Activated T-cell treated with anti-CD3 and anti-CD28 coated beads, Interleukin-2, amount 50 U/mL, for 72 hours (primary cell): Measurements from ENCODE around the gene JMJD8. TPM values are rescaled to one million over a fixed set of nuclear protein-coding genes. Genes with fewer than 3 reads are reported as not detected.
A peak's percentile ranks its signal among the peaks of the same experiment; 100 is the strongest.

Source experiments
- ATAC-seq, 2 donors: fragments of 150-1000 bp; cut with Tn5 transposase; replicated peaks in 1 of 2; 2 replicates each; pipeline ENCODE4 v1.10.0; 2021; ENCODE audit warnings: moderate library complexity in 2 of 2, mild to moderate bottlenecking in 1 of 2
- DNase-seq, 2 donors: peaks; one replicate each; pipeline ENCODE4 v3.0.0; 2021 to 2022; ENCODE audit warnings: mixed read lengths in 1 of 2
- H3K27ac Mint-ChIP-seq: one replicate; pipeline ENCODE4 v1.8.0; 2022; ENCODE audit warnings: mild to moderate bottlenecking, moderate library complexity, mixed read lengths
- H3K27me3 Mint-ChIP-seq: one replicate; pipeline ENCODE4 v1.8.0; 2022; ENCODE audit warnings: low read depth, mixed read lengths
- H3K36me3 Mint-ChIP-seq, 2 donors: one replicate each; pipeline ENCODE4 v1.8.0; 2022; ENCODE audit warnings: mixed read lengths in 2 of 2, mild to moderate bottlenecking in 1 of 2; ENCODE audit not compliant: insufficient read depth in 2 of 2
- H3K4me1 Mint-ChIP-seq: one replicate; pipeline ENCODE4 v1.8.0; 2022; ENCODE audit warnings: low read depth, mixed read lengths
- H3K4me3 Mint-ChIP-seq, 2 donors: one replicate each; pipeline ENCODE4 v1.8.0; 2022; ENCODE audit warnings: mild to moderate bottlenecking in 2 of 2, mixed read lengths in 2 of 2, moderate library complexity in 2 of 2
- H3K9me3 Mint-ChIP-seq, 2 donors: one replicate each; pipeline ENCODE4 v1.8.0; 2022; ENCODE audit warnings: mixed read lengths in 2 of 2
- total RNA-seq, 2 donors: library from RNA; stranded (reverse); gene quantifications; one replicate each; pipeline ENCODE4 v1.2.3, GENCODE V29; 2022

Gene JMJD8
- total RNA-seq, 2 donors from 2014 or later: 15.7 to 20.7 TPM

DNA sequence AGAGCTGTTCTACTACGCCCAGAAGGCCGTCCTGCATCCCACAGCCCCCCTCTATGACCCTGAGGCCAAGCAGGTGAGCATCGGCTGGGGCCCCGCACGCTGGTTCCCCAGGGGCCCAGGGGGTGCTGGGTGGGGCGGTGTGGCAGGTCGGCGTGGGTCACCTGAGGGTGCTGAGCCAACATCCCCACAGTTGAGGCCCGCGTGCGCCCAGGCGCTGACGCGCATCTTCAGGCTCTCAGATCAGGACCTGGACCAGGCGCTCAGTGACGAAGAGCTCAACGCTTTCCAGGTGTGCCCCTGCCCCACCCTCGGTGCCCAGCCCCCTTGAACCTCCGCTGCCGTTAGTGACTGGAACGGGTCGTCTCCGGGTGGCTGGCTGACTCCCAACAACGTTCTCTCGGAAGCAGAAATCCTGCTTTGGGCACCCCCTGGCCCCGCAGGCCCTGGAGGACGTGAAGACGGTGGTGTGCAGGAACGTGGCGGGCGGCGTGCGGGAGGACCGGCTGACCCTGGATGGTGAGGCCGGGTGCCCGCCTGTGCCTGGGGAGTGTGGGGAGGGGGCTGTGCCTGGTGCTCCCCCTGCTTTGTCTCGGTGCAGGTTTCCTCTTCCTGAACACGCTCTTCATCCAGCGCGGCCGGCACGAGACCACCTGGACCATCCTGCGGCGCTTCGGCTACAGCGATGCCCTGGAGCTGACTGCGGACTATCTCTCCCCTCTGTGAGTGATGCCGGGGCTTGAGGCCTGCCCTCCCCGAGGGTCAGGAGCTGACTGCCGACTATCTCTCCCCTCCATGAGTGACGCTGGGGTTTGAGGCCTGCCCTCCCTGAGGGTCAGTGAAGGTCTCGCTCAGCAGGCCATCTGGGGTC is 13.4 kb downstream of the JMJD8 start:
- ATAC-seq (no peak), DNase-seq (no peak)
- Mint-ChIP-seq H3K9me3 (no peaks in the 10 kb centered on the region), H3K27me3 (no peaks in the 10 kb centered on the region), H3K4me3 (peak overlapping the region; percentile 46 to 52), H3K4me1 (peaks cover 9% of the 10 kb centered on the region), H3K36me3 (peaks cover 0 to 2% of the 10 kb centered on the region in 2 donors), H3K27ac (no peak overlapping the region)

DNA sequence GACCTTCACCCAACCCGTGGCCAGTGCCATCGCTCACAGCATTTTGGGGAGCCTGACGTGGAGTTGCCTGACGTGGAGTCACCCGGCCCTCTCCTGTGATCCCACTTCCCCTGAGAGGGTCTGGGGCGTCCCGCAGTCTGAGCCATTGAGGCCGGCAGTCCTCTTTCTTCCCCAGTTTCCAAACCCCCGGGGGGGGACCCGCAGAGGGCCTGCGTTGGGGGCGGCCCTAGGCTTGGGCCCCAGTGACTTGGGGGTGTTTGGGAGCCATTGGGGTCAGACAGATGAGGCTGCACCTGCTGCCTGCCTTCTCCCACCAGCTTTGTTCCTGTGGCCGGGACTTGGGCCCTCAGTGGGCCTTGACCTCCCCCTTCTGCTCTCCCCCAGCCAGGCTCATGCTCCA is 14.5 kb downstream of the JMJD8 start:
- Mint-ChIP-seq H3K4me1 (peaks cover 9% of the 10 kb centered on the region), H3K27me3 (no peaks in the 10 kb centered on the region), H3K36me3 (peaks cover 0 to 2% of the 10 kb centered on the region in 2 donors), H3K9me3 (no peaks in the 10 kb centered on the region), H3K4me3 (peak overlapping the region; percentile 46 to 85), H3K27ac (no peak overlapping the region)
- ATAC-seq (no peak), DNase-seq (no peak)

DNA sequence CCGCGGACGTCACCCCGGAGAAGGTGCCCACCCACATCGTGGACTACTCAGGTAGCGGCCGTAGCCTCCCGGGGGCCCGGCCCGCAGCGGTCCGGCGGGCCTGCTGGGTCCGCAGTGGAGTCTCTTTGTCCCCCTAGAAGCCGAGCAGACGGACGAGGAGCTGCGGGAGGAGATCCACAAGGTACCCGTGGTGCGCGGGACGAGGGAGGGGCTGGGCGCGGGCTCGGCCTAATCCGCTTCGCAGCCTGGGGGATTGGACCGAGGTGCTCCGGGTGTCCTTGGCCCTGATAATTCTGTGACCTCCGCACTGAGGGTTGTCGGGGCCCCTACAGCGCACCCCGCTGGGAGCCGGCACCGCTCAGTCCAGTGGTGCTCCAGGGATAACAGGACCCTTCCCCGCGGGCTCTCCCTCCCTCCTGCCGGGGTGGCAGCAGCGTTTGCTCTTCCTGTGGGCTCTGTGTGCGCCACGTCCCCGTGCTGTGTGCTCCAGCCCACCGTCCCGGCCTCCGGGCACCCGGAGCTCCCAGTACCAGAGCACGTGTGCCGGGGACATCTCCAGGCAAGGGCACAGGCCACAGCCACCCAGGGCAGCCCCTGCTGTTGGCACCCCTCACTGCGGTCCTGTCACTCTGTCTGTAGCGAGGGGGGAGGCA is 15.5 kb downstream of the JMJD8 start:
- Mint-ChIP-seq H3K4me1 (peaks cover 9% of the 10 kb centered on the region), H3K36me3 (peaks cover 0 to 2% of the 10 kb centered on the region in 2 donors), H3K27me3 (no peaks in the 10 kb centered on the region), H3K9me3 (no peaks in the 10 kb centered on the region), H3K27ac (peak overlapping the region; percentile 46), H3K4me3 (peak overlapping the region; percentile 85 to 88)
- ATAC-seq: peak in 1 of 2 donors; percentile 11
- DNase-seq: no peak

DNA sequence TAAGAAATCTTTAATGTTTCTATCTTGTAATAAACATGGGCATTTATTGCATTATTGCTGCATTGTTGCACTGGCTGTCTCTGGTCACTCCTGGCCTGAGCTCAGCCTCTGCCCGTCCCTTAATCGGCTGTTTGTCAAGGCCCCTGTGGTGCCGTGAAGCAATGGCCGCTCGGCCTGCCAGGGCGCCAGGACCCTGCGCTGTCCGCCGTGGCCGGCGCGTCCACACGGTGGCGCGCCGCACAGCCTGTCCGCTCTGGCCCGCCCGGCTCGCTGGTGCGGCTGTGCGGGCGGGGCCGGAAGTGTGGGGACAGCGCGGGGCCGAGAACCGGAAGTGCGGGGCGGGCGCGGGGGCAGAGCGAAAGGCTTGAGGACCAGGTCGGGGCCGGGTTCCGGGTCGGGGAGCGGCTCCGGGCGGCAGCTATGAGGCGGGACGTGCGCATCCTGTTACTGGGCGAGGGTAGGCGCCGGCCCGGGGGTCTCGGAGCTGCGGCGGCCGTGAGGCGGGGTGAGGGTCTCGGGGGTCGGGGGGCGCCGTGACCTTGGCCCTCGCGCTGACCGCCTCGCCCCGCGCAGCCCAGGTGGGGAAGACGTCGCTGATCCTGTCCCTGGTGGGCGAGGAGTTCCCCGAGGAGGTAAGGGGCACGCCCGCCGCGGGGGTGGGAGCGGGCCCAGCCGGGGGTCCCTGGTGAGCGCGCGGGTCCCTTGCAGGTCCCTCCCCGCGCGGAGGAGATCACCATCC is 16.2 kb downstream of the JMJD8 start, which contains the start of gene RHOT2:
TSS of gene RHOT2 (plus strand) at position 353 of the 739 bp plus-strand sequence. CDS start at position 421, 68 bp downstream.
- H3K9me3 Mint-ChIP-seq: no peaks in the 10 kb centered on the region
- DNase-seq (peak; percentile 96 to 98), ATAC-seq (peak; percentile 95 to 97)
- peaks cover 0 to 2% of the 10 kb centered on the region in 2 donors for H3K36me3 Mint-ChIP-seq
- H3K27me3 Mint-ChIP-seq: no peaks in the 10 kb centered on the region
- H3K4me3 Mint-ChIP-seq: peak within 1 kb of the TSS; percentile 85 to 88
- H3K27ac Mint-ChIP-seq: peak within 1 kb of the TSS; percentile 85
- H3K4me1 Mint-ChIP-seq: peaks cover 9% of the 10 kb centered on the region

DNA sequence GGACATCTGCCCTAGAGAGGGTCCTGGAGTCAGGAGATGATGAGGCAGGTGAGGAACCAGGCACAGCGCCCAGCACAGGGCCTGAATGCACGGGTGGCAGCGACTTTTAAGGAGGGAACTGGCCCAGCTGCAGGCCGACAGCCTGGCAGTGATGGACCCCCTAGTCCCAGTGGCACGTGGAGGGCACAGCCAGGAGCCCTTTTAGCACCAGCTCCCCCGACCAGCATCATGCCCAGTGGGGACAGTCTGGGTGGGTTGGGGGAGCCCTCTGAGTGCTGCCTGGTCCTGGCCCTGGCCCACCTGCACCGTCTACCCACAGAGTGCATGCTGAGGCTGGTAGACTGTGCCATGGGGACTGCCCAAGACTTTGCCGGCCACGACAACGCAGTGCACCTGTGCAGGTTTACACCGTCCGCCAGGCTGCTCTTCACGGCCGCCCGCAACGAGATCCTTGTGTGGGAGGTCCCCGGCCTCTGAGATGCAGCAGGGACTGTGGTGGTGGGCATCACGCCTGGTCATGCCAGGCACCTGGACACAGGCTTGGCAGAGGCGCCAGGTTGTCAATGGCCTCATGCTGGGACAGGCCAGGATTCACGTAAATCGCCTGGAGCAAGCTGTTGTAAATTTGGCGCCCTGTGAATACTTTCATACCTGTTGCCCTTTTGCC is 16.9 kb downstream of the JMJD8 start:
- ATAC-seq: no peak
- peaks cover 0 to 2% of the 10 kb centered on the region in 2 donors for H3K36me3 Mint-ChIP-seq
- no peaks in the 10 kb centered on the region for H3K9me3 Mint-ChIP-seq
- DNase-seq: no peak
- H3K4me3 Mint-ChIP-seq: peak overlapping the region; percentile 79 to 85
- H3K4me1 Mint-ChIP-seq: peaks cover 9% of the 10 kb centered on the region
- peak overlapping the region; percentile 85 for H3K27ac Mint-ChIP-seq
- no peaks in the 10 kb centered on the region for H3K27me3 Mint-ChIP-seq

DNA sequence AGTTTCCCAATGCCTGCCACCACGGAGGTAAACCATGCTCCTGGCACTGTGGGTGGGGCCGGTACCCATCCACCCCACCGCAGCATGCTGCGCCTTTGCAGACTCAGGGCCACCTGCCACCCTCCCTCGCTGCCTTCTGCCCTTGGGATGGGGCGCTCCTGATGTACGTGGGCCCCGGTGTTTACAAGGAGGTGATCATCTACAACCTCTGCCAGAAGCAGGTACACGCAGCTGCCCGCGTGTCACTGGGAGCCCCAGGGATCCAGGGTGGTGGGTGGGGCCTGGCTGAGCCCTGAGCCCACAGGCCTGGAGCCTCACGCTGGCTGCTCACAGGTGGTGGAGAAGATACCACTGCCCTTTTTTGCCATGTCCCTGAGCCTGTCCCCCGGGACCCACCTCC is 17.6 kb downstream of the JMJD8 start:
- Mint-ChIP-seq H3K4me3 (no peak overlapping the region), H3K27ac (no peak overlapping the region), H3K4me1 (peaks cover 9% of the 10 kb centered on the region), H3K36me3 (peaks cover 0 to 2% of the 10 kb centered on the region in 2 donors), H3K27me3 (no peaks in the 10 kb centered on the region), H3K9me3 (no peaks in the 10 kb centered on the region)
- DNase-seq (no peak), ATAC-seq (no peak)

DNA sequence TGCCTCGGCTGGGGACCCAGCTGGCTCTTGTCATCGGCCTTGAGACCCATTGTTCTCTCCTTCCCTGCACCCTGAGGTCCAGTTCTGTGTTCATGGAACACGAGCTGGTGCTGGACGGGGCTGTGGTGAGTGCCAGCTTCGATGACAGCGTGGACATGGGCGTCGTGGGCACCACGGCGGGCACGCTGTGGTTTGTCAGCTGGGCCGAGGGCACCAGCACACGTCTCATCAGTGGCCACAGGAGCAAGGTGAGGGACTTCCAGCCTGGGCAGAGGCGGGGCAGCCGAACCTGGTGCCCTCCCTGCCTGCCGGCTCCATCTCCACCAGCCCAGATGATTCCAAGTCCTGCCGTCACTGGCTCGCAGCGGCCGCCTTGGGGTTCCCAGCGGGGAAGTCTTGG is 21.5 kb downstream of the JMJD8 start:
- Mint-ChIP-seq H3K9me3 (no peaks in the 10 kb centered on the region), H3K4me1 (peaks cover 7% of the 10 kb centered on the region), H3K27me3 (no peaks in the 10 kb centered on the region), H3K4me3 (no peak overlapping the region), H3K27ac (no peak overlapping the region), H3K36me3 (no peaks in the 10 kb centered on the region)
- DNase-seq: no peak
- no peak for ATAC-seq

DNA sequence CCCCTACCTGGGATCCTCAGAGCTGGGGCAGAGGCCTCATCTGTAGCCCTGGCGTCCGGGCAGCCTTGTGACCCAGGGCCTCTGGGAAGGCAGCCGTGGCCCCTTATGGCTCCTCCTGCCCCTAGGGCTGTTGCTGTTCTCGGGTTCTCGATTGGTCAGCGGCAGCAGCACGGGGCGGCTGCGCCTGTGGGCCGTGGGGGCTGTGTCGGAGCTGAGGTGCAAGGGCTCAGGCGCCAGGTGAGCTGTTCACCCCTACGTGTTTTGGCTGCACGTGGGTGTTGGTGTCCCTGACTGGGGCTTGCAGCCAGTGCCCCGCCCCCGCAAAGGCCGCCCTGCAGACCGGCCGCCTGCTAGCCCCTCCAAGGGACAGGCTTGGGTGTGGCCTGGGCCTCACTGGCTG is 22.0 kb downstream of the JMJD8 start:
- H3K4me1 Mint-ChIP-seq: peaks cover 5% of the 10 kb centered on the region
- ATAC-seq (no peak), DNase-seq (no peak)
- no peaks in the 10 kb centered on the region for H3K36me3 Mint-ChIP-seq
- no peaks in the 10 kb centered on the region for H3K9me3 Mint-ChIP-seq
- no peak overlapping the region for H3K4me3 Mint-ChIP-seq
- no peaks in the 10 kb centered on the region for H3K27me3 Mint-ChIP-seq
- H3K27ac Mint-ChIP-seq: no peak overlapping the region

DNA sequence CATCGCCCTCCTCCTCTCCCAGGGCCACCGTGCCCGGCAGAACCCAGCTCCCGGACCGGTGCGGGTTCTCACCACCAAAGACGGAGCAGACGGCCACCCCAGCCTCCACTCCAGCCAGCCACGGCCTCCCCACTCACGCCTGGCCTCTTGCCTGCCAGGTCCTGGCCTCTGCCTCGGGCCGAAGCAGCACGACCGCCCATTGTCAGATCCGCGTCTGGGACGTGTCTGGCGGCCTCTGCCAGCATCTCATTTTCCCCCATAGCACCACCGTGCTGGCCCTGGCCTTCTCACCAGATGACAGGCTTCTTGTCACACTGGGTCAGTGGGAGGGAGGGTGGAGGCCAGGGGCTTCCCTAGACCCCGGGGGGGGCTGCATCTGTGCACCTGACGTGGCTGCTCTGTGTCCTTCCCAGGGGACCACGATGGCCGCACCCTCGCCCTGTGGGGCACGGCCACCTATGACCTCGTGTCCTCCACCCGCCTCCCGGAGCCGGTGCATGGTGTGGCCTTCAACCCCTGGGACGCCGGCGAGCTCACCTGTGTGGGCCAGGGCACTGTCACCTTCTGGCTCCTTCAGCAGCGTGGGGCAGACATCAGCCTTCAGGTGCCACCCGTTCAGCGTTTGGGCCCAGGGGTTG is 22.8 kb downstream of the JMJD8 start:
- ATAC-seq: peak in 1 of 2 donors; percentile 7
- no peaks in the 10 kb centered on the region for H3K27me3 Mint-ChIP-seq
- H3K4me3 Mint-ChIP-seq: no peak overlapping the region
- peaks cover 5% of the 10 kb centered on the region for H3K4me1 Mint-ChIP-seq
- DNase-seq: no peak
- no peak overlapping the region for H3K27ac Mint-ChIP-seq
- no peaks in the 10 kb centered on the region for H3K9me3 Mint-ChIP-seq
- no peaks in the 10 kb centered on the region for H3K36me3 Mint-ChIP-seq

DNA sequence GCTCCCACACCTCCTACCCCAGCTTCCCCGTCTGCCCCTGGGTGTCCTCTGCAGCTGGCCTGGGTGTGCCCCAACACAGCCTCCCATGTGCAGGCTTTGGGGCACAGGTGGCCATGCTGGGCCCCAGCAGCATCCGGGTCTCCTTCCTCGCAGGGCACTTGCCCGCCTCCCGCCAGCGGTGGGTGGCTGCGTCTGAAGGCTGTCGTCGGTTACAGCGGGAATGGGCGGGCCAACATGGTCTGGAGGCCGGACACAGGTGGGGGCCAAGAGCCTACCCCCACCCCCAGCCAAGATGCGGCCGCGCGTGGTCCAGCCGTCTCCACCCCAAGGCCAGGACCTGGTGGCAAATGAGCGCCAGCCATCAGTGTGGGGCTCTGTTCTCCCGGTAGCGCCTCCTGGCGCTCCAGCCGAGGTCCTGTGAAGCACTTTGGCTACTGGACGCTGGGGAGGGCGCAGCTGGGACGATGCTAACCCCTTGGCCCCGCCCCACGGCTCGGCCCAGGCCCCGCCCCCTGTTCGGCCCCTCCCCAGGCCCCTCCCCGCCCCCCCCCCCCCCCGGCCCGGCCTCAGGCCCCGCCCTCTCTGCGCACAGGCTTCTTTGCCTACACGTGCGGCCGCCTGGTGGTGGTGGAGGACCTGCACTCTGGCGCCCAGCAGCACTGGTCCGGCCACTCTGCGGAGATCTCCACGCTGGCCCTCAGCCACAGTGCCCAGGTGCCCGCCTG is 23.5 kb downstream of the JMJD8 start:
- Mint-ChIP-seq H3K27me3 (no peaks in the 10 kb centered on the region), H3K4me1 (peaks cover 5% of the 10 kb centered on the region), H3K9me3 (no peaks in the 10 kb centered on the region), H3K36me3 (no peaks in the 10 kb centered on the region), H3K27ac (no peak overlapping the region), H3K4me3 (no peak overlapping the region)
- ATAC-seq (peak; percentile 78 to 83), DNase-seq (peak; percentile 75 to 82)

DNA sequence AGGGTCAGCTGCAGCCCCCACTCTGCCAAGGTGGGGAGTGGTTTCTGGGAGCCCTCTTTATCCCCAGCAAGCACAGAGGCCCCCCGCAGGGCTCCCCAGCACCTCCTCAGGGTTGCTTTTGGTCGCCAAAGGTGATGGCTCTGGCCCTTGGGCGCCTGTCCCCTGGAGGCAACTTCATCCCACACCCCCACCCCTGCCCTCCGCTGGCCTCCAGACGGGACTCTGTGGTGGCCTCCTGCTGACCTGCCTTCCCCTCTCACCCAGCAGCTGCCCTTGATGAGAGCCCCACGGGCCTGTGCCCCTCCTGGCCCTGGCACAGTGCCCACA is 24.0 kb downstream of the JMJD8 start:
- DNase-seq (no peak), ATAC-seq (peak in 1 of 2 donors; percentile 8)
- H3K27ac Mint-ChIP-seq: no peak overlapping the region
- peaks cover 5% of the 10 kb centered on the region for H3K4me1 Mint-ChIP-seq
- H3K4me3 Mint-ChIP-seq: no peak overlapping the region
- H3K27me3 Mint-ChIP-seq: no peaks in the 10 kb centered on the region
- no peaks in the 10 kb centered on the region for H3K36me3 Mint-ChIP-seq
- H3K9me3 Mint-ChIP-seq: no peaks in the 10 kb centered on the region

DNA sequence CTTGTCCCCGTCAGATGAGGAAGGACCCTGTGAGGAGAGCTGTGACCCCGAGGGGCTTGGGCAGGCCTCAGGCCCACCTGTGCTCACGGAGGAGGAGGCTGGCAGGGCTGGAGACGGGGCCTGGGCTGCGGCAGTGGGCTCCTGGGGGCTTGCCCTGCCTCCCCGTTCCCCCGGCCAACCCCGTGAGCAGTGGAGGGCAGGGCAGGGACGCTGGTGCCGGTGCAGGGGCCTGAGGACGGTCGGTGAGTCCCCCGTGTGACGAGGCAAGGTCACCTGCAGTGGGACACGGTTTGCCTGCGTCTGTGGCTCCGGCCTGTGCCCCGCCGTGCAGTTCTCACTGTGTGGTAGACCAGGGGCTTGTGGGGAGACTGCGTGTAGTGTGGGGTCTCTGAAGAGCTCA is 24.5 kb downstream of the JMJD8 start:
- H3K9me3 Mint-ChIP-seq: no peaks in the 10 kb centered on the region
- H3K4me1 Mint-ChIP-seq: peaks cover 5% of the 10 kb centered on the region
- no peak overlapping the region for H3K27ac Mint-ChIP-seq
- no peaks in the 10 kb centered on the region for H3K36me3 Mint-ChIP-seq
- DNase-seq (no peak), ATAC-seq (no peak)
- H3K27me3 Mint-ChIP-seq: no peaks in the 10 kb centered on the region
- no peak overlapping the region for H3K4me3 Mint-ChIP-seq
